Measurements from ENCODE around the gene CCDC187. TPM values are rescaled to one million over a fixed set of nuclear protein-coding genes. Genes with fewer than 3 reads are reported as not detected.

The CCDC187 gene
- total RNA-seq, 1 donor from 2014 or later: not detected

DNA sequence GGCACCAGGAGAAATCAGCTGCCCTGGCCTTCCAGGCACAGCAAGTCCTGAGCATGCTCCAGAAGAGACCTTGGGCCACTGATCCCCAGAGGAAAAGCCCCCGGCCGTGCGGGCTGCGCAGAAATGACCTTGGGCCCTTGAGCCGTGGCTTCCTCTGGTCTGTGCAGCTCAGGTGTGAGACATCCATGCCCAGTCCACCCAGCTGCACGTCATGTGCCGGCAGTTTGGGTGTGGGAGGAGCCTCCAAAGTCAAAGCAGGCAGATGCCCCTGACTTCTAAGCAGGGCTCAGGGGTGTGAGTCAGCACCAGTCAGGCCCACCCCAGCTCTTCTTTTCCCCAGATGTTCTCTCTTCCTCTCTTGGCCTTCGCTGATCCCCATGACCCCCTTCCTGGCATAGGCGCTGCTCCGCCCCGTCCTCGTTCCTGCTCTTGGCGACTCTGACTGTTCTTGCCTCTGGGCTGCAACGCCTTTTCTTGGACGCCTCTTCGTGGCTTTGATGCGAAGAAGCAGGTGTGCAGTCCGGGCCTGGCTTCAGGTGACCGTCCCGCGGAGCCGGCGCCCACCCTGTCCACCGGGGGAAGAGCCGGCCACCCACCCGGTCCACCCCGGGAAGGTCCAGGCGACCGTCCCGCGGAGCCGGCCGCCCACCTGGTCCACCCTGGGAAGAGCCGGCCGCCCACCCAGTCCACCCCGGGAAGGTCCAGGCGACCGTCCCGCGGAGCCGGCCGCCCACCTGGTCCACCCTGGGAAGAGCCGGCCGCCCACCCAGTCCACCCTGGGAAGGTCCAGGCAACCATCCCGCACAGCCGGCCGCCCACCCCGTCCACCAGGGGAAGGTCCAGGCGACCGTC, 52.4 kb downstream of the CCDC187 start:
- H3K27ac Mint-ChIP-seq (ENCODE audit: unreplicated experiment): no peak overlapping the region
- no peaks in the 10 kb centered on the region for H3K36me3 Mint-ChIP-seq (ENCODE audit: low read depth)
- TF ChIP-seq, protein P1, sequence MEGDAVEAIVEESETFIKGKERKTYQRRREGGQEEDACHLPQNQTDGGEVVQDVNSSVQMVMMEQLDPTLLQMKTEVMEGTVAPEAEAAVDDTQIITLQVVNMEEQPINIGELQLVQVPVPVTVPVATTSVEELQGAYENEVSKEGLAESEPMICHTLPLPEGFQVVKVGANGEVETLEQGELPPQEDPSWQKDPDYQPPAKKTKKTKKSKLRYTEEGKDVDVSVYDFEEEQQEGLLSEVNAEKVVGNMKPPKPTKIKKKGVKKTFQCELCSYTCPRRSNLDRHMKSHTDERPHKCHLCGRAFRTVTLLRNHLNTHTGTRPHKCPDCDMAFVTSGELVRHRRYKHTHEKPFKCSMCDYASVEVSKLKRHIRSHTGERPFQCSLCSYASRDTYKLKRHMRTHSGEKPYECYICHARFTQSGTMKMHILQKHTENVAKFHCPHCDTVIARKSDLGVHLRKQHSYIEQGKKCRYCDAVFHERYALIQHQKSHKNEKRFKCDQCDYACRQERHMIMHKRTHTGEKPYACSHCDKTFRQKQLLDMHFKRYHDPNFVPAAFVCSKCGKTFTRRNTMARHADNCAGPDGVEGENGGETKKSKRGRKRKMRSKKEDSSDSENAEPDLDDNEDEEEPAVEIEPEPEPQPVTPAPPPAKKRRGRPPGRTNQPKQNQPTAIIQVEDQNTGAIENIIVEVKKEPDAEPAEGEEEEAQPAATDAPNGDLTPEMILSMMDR (IDR thresholded peaks at IDR 0.05): no peak
- no peaks in the 10 kb centered on the region for H3K9me3 Mint-ChIP-seq (ENCODE audit: low read depth)
- H3K4me3 Mint-ChIP-seq (ENCODE audit: unreplicated experiment): no peak overlapping the region
- no peak for DNase-seq (ENCODE audit: low spot score)
- peaks cover 9% of the 10 kb centered on the region for H3K4me1 Mint-ChIP-seq (ENCODE audit: low read depth)
- no peaks in the 10 kb centered on the region for H3K27me3 Mint-ChIP-seq (ENCODE audit: low read depth)

DNA sequence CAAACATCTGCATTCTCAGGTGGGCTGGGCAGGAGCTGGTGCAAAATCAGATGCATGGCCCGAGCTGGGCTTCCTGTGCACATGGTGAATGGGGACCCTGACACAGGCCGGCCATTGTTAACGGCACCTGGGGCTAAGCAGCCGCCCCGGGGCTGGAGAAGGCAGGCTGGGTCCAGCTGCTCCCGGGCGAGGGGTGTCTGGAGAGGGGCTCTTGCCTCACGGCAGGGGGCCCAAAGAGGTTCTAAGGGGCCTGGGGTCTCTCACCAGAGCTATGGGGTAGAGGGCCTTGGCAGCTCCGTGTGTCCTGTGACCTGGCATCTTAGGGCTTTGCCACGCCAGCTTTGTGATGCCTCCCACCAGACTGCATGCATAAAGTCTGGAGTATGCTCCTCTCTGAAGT, 53.2 kb downstream of the CCDC187 start:
- TF ChIP-seq, protein P1 (IDR thresholded peaks at IDR 0.05): no peak
- H3K27ac Mint-ChIP-seq (ENCODE audit: unreplicated experiment): no peak overlapping the region
- peaks cover 13% of the 10 kb centered on the region for H3K4me1 Mint-ChIP-seq (ENCODE audit: low read depth)
- no peak for DNase-seq (ENCODE audit: low spot score)
- H3K27me3 Mint-ChIP-seq (ENCODE audit: low read depth): no peaks in the 10 kb centered on the region
- H3K9me3 Mint-ChIP-seq (ENCODE audit: low read depth): no peaks in the 10 kb centered on the region
- H3K4me3 Mint-ChIP-seq (ENCODE audit: unreplicated experiment): no peak overlapping the region
- no peaks in the 10 kb centered on the region for H3K36me3 Mint-ChIP-seq (ENCODE audit: low read depth)

DNA sequence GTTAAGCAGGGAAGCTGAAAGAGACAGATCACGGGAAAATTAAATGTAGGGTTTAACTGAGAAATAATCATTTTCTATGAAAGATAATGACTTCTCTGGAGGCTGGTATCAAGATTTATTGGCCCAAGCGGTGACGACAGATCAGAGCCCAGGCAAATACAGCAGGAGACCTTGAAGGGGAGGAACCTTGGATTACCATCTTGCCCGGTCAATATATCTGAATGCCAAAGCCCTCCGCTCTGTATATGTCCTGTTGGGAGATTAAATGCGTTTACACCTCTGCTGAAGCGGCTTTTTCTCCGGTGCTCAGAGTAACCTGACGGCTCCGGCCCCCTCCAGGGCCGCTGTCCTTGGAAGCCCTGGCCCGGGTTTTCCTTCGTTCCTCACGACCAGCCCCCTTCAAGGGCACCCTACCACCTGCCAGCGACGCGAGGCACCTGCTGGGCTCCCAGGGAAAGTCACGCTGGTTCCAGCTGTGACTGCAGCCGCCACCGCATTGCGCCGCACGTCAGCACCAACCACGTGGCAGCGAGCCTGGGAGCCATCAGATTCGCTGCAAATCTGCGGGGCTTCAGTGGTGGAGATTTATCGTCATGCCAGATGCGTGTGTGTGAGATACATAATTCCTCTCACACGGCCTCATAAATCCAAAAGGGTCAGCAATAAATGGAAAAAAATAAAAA, 53.9 kb downstream of the CCDC187 start:
- H3K4me1 Mint-ChIP-seq (ENCODE audit: low read depth): peaks cover 9% of the 10 kb centered on the region
- DNase-seq (ENCODE audit: low spot score): no peak
- no peaks in the 10 kb centered on the region for H3K9me3 Mint-ChIP-seq (ENCODE audit: low read depth)
- TF ChIP-seq, protein P1 (IDR thresholded peaks at IDR 0.05): no peak
- H3K27me3 Mint-ChIP-seq (ENCODE audit: low read depth): no peaks in the 10 kb centered on the region
- H3K27ac Mint-ChIP-seq (ENCODE audit: unreplicated experiment): no peak overlapping the region
- H3K36me3 Mint-ChIP-seq (ENCODE audit: low read depth): no peaks in the 10 kb centered on the region
- no peak overlapping the region for H3K4me3 Mint-ChIP-seq (ENCODE audit: unreplicated experiment)

DNA sequence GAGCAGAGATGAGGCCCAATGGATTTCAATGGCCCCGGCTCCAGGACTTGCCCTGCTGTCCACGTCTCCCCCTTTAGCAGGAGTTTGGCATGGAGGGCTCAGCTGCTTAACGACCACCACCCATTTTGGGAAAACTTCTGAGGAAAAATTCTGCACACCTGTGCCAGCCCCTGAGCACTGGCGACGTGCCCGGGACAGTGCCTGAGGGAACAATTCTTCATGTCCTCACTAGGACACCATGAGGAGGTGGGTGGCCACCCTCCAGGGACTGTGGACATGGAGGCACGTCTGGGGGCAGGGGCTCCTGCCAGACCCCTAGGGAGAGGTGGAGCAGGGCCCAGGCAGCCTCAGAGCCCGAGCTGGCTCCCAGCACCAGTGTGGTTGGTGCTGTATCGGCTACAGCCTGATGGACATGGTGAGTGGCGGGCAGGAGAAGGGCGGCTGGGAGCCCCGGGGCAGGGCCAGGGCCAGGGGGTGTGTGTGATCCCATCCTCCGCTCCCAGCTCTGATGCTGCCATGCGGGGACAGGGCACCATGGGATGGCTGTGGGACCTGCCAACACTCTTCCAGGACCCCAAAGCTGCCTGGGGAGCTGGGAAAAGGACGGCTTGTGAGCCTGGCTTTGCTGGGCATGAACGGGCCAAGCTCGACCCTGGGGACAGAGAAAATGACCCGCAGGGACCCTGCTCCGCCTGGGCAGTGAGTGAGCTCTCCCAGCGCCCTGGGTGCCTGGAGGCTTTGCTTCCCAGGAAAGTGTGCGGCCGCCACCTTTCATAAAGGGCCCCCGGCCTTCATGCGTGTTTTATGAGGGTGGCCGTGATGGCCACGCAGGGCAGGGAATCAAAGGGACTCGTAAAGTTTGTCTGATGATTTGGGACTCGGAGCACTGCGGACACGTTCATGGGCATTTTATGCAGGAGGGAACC, 54.7 kb downstream of the CCDC187 start:
- Mint-ChIP-seq H3K27me3 (ENCODE audit: low read depth) (no peaks in the 10 kb centered on the region), H3K36me3 (ENCODE audit: low read depth) (no peaks in the 10 kb centered on the region), H3K27ac (ENCODE audit: unreplicated experiment) (no peak overlapping the region), H3K4me3 (ENCODE audit: unreplicated experiment) (no peak overlapping the region), H3K9me3 (ENCODE audit: low read depth) (no peaks in the 10 kb centered on the region), H3K4me1 (ENCODE audit: low read depth) (peaks cover 13% of the 10 kb centered on the region)
- TF ChIP-seq, protein P1 (IDR thresholded peaks at IDR 0.05): no peak
- no peak for DNase-seq (ENCODE audit: low spot score)
